K562 (cell line): ENCODE data around the gene CHGA. TPM values are rescaled to one million over a fixed set of nuclear protein-coding genes. Genes with fewer than 3 reads are reported as not detected.

Source experiments
- ARID1B ChIP-seq: fragments of 450-650 bp; IDR thresholded peaks from 2 replicates; pipeline ENCODE4 v1.6.1; 2016; ENCODE audit warnings: antibody characterized with exemption, mild to moderate bottlenecking, inconsistent platforms
- GATAD2A ChIP-seq: fragments of 450-650 bp; IDR thresholded peaks from 2 replicates; pipeline ENCODE4 v1.6.1; 2017
- MAZ ChIP-seq, 2 experiments: fragments of 450-650 bp in 1 of 2; sonication (generic) in 1 of 2; formaldehyde crosslinking; IDR thresholded peaks in 1 of 2; conservative IDR thresholded peaks in 1 of 2; 2 replicates each; pipeline versions ENCODE4 v1.4.0 to v1.5.0; 2020; ENCODE audit warnings: mild to moderate bottlenecking in 1 of 2, missing genetic modification reagents in 1 of 2
- PML ChIP-seq: IDR thresholded peaks from 2 replicates; pipeline ENCODE4 v1.6.1; 2012; ENCODE audit warnings: low read length, inconsistent platforms
- PRPF4 ChIP-seq: fragments of 200-400 bp; formaldehyde crosslinking; IDR thresholded peaks from one replicate; pipeline ENCODE4 v1.6.1; 2017; ENCODE audit warnings: low read length, low read depth, mild to moderate bottlenecking; ENCODE audit not compliant: insufficient read depth, poor library complexity, severe bottlenecking
- SIX5 ChIP-seq, 2 experiments: IDR thresholded peaks; 2 replicates each; pipeline ENCODE4 v1.6.1; 2011; ENCODE audit warnings: low read length in 2 of 2, borderline replicate concordance in 1 of 2, low read depth in 1 of 2, mild to moderate bottlenecking in 1 of 2, moderate library complexity in 1 of 2; ENCODE audit not compliant: insufficient read depth in 1 of 2
- TAF1 ChIP-seq: IDR thresholded peaks from 2 replicates; pipeline ENCODE4 v1.6.1; 2011; ENCODE audit warnings: mild to moderate bottlenecking, low read length, moderate library complexity; ENCODE audit not compliant: insufficient read depth, control insufficient read depth, severe bottlenecking; ENCODE audit errors: extremely low read depth
- polyA plus RNA-seq, 8 experiments: library from polyadenylated mRNA; depleted of rRNA in 4 of 8; stranded (reverse) in 5 of 8; unstranded in 3 of 8; fragments of >200 nt; fragmentation: Nextera tagmentation in 2 of 8; fragmentation: Illumina TruSeq in 1 of 8; extraction: Ambion mirVana in 2 of 8; extraction: Trizol in 1 of 8; gene quantifications; 2 replicates each; pipeline versions ENCODE4 v1.2.1 to v1.2.3, GENCODE V29; 2011 to 2014; ENCODE audit warnings: inconsistent platforms in 1 of 8, missing spikeins in 1 of 8
- total RNA-seq, 7 experiments: library from RNA; depleted of rRNA in 6 of 7; stranded (reverse); fragments of >200 nt in 6 of 7; fragmentation: Illumina TruSeq in 2 of 7; extraction: Trizol in 2 of 7; gene quantifications; 2 replicates each; pipeline versions ENCODE4 v1.2.1 to v1.2.3, GENCODE V29; 2011 to 2021; ENCODE audit warnings: low replicate concordance in 1 of 7
- TF ChIP-seq, protein P1 (sequence below): sonication (generic); formaldehyde crosslinking; IDR thresholded peaks from 2 replicates; pipeline ENCODE4 v1.8.1; 2023; ENCODE audit warnings: mild to moderate bottlenecking, missing genetic modification reagents
- TF ChIP-seq, protein P2 (sequence below): fragments of 450-650 bp; formaldehyde crosslinking; IDR thresholded peaks from 2 replicates; pipeline ENCODE4 v1.4.0; 2020; ENCODE audit warnings: mild to moderate bottlenecking, moderate library complexity

Gene CHGA
- total and polyA plus RNA-seq, 9 of the 15 experiments (the other 6 are each of a cell fraction or from before 2014, with no cell fraction given), result not detected

DNA sequence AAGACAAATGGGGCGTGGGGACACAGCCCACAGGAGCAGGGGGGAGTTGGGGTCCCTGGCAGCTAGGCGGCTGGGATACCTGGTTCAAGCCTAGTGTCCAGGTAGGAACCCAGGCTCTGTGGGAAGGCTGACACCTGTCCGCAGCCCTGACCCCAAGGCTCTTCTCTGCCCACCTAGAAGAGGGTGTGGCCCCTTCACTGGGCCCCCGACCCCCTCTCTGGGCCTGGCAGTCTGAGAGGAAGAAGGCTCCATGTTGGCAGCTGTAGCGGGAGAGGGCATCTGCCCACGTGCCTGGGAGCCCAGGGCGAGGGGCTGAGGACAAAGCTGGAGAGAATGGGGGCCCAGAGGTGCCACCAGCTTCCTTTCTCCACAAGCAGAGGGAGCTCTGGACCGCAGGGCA is 10.5 kb downstream of the CHGA start (continued):
- TF ChIP-seq, protein P1, sequence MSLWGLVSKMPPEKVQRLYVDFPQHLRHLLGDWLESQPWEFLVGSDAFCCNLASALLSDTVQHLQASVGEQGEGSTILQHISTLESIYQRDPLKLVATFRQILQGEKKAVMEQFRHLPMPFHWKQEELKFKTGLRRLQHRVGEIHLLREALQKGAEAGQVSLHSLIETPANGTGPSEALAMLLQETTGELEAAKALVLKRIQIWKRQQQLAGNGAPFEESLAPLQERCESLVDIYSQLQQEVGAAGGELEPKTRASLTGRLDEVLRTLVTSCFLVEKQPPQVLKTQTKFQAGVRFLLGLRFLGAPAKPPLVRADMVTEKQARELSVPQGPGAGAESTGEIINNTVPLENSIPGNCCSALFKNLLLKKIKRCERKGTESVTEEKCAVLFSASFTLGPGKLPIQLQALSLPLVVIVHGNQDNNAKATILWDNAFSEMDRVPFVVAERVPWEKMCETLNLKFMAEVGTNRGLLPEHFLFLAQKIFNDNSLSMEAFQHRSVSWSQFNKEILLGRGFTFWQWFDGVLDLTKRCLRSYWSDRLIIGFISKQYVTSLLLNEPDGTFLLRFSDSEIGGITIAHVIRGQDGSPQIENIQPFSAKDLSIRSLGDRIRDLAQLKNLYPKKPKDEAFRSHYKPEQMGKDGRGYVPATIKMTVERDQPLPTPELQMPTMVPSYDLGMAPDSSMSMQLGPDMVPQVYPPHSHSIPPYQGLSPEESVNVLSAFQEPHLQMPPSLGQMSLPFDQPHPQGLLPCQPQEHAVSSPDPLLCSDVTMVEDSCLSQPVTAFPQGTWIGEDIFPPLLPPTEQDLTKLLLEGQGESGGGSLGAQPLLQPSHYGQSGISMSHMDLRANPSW (CRISPR knock-in tag), result no peak
- TF ChIP-seq PML (no peak), GATAD2A (no peak), MAZ (CRISPR knock-in tag; conservative IDR thresholded peaks at IDR 0.05 in 1 of 2, IDR thresholded peaks at IDR 0.05 in 1 of 2) (no peak), PRPF4 (no peak), ARID1B (no peak), TAF1 (no peak), SIX5 (IDR thresholded peaks at IDR 0.05; ENCODE audit: borderline replicate concordance in 1 of 2, insufficient read depth in 1 of 2, low read depth in 1 of 2, low read length in 2 of 2) (no peak)
- TF ChIP-seq, protein P2, sequence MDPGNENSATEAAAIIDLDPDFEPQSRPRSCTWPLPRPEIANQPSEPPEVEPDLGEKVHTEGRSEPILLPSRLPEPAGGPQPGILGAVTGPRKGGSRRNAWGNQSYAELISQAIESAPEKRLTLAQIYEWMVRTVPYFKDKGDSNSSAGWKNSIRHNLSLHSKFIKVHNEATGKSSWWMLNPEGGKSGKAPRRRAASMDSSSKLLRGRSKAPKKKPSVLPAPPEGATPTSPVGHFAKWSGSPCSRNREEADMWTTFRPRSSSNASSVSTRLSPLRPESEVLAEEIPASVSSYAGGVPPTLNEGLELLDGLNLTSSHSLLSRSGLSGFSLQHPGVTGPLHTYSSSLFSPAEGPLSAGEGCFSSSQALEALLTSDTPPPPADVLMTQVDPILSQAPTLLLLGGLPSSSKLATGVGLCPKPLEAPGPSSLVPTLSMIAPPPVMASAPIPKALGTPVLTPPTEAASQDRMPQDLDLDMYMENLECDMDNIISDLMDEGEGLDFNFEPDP (CRISPR knock-in tag), result no peak
